Thyroid gland (tissue), 4 donors: Measurements from ENCODE around the gene OR8I2. TPM values are rescaled to one million over a fixed set of nuclear protein-coding genes. Genes with fewer than 3 reads are reported as not detected.
"Not testable (repeated sequence)": the region's sequence is repeated elsewhere in the genome, so short reads cannot be mapped to it uniquely, and the experiment has no call there.

Source experiments
- DNase-seq, 2 donors: peaks; one replicate each; pipeline ENCODE4 v3.0.0-alpha.2; 2019
- H3K27ac ChIP-seq, 3 donors: fragments of 200-600 bp; sonication (generic); 1 replicate in 2 of 3; 2 replicates in 1 of 3; pipeline ENCODE4 v1.5.1; 2016 to 2019; ENCODE audit warnings: mild to moderate bottlenecking in 1 of 3, moderate library complexity in 1 of 3
- H3K27me3 ChIP-seq: fragments of 200-600 bp; sonication (generic); one replicate; pipeline ENCODE4 v1.5.1; 2019
- H3K36me3 ChIP-seq, 2 donors: fragments of 200-600 bp; sonication (generic); one replicate each; pipeline ENCODE4 v1.5.1; 2016 to 2019
- H3K4me1 ChIP-seq, 2 donors: fragments of 200-600 bp; sonication (generic); one replicate each; pipeline ENCODE4 v1.5.1; 2017 to 2019
- H3K4me3 ChIP-seq, 3 donors: fragments of 200-600 bp; sonication (generic); replicated peaks in 1 of 3; 1 replicate in 2 of 3; 2 replicates in 1 of 3; pipeline ENCODE4 v1.5.1; 2016; ENCODE audit warnings: mild to moderate bottlenecking in 1 of 3
- H3K9me3 ChIP-seq: fragments of 200-600 bp; sonication (generic); one replicate; pipeline ENCODE4 v1.5.1; 2017
- CTCF ChIP-seq, 6 experiments: fragments of 200-600 bp in 3 of 6; fragments of 450-650 bp in 3 of 6; sonication (generic) in 3 of 6; IDR thresholded peaks; one replicate each; pipeline ENCODE4 v1.5.1; 2016 to 2019; ENCODE audit warnings: antibody characterized with exemption in 6 of 6, mild to moderate bottlenecking in 2 of 6, inconsistent platforms in 1 of 6, moderate library complexity in 1 of 6
- POLR2A ChIP-seq, 2 donors: fragments of 450-650 bp; IDR thresholded peaks; one replicate each; pipeline ENCODE4 v1.6.1; 2017; ENCODE audit warnings: antibody characterized with exemption in 2 of 2, mild to moderate bottlenecking in 2 of 2, moderate library complexity in 1 of 2
- WGBS, 2 donors: methylation state at CpG; one replicate each; pipeline ENCODE4 v1.1.5; 2017; 5-methylcytosine and 5-hydroxymethylcytosine counted together
- intact Hi-C: fragments of 100-400 bp; cut with DNase I; formaldehyde crosslinking; loops from one replicate; pipeline ENCODE4 v1.15.1; 2023
- total RNA-seq, 4 donors: library from RNA; depleted of rRNA; stranded (reverse); fragments of >200 nt; gene quantifications; one replicate each; pipeline ENCODE4 v1.2.3, GENCODE V29; 2016

OR8I2 gene
- total RNA-seq, 4 donors from 2014 or later, result not detected

- TF ChIP-seq POLR2A (IDR thresholded peaks at IDR 0.05) (no peak), CTCF (IDR thresholded peaks at IDR 0.05) (no peak)
- WGBS, 2 donors, result 64 to 66% methylated on average over 2 of the region's 2 CpGs
- intact Hi-C loops, result no loop called here
- Histone ChIP-seq H3K27ac (no peak overlapping the region), H3K36me3 (no peaks in the 10 kb centered on the region), H3K4me3 (no peak overlapping the region), H3K9me3 (no peaks in the 10 kb centered on the region), H3K4me1 (no peaks in the 10 kb centered on the region), H3K27me3 (no peaks in the 10 kb centered on the region)
- no peak for DNase-seq
Observed at GRCh38 chr11:56066980-56067379, 26.1 kb upstream of the OR8I2 start.

- H3K4me1 ChIP-seq, result no peaks in the 10 kb centered on the region
- H3K4me3 ChIP-seq, result no peak overlapping the region
- H3K9me3 ChIP-seq, result no peaks in the 10 kb centered on the region
- H3K27ac ChIP-seq, result no peak overlapping the region
- no peaks in the 10 kb centered on the region for H3K27me3 ChIP-seq
- WGBS, 2 donors, result 53 to 68% methylated on average over 3 of the region's 3 CpGs
- no peaks in the 10 kb centered on the region for H3K36me3 ChIP-seq
- TF ChIP-seq POLR2A (IDR thresholded peaks at IDR 0.05), result no peak
- TF ChIP-seq CTCF (IDR thresholded peaks at IDR 0.05), result no peak
- DNase-seq, result no peak
- intact Hi-C loops, result no loop called here
Observed at GRCh38 chr11:56089697-56090096, 3.4 kb upstream of the OR8I2 start.

- H3K36me3 ChIP-seq, result no peaks in the 10 kb centered on the region
- intact Hi-C loops, result no loop called here
Observed at GRCh38 chr11:56103210-56103737, 10.2 kb downstream of the OR8I2 start, which contains the start of gene OR8H2. Gene OR8H2, plus strand, starts transcription at chr11:56103687. Its CDS starts 1,356 bp downstream, at chr11:56105043.

GRCh38 chr11:56122073-56122472 lies 29.0 kb downstream of the OR8I2 start, which contains the start of gene OR8H3:
Gene OR8H3, plus strand, starts transcription at chr11:56122373. Its CDS starts 0 bp downstream, at chr11:56122373.
- no peak for DNase-seq
- no peak within 1 kb of the TSS for H3K27ac ChIP-seq
- TF ChIP-seq CTCF (IDR thresholded peaks at IDR 0.05), result no peak
- TF ChIP-seq POLR2A (IDR thresholded peaks at IDR 0.05), result no peak
- H3K9me3 ChIP-seq, result no peaks in the 10 kb centered on the region
- no peaks in the 10 kb centered on the region for H3K4me1 ChIP-seq
- intact Hi-C loops, result no loop called here
- H3K27me3 ChIP-seq, result no peaks in the 10 kb centered on the region
- 79 to 84% methylated on average over 6 of the region's 6 CpGs for WGBS, 2 donors
- H3K36me3 ChIP-seq, result no peaks in the 10 kb centered on the region
- H3K4me3 ChIP-seq, result no peak within 1 kb of the TSS

More at GRCh38 chr11:56103210-56103737, 10.2 kb downstream of the OR8I2 start, which contains the start of gene OR8H2:
- no peaks in the 10 kb centered on the region for H3K4me1 ChIP-seq
- H3K9me3 ChIP-seq, result no peaks in the 10 kb centered on the region
- H3K4me3 ChIP-seq, result no peak within 1 kb of the TSS
- H3K27ac ChIP-seq, result no peak within 1 kb of the TSS
- DNase-seq, result no peak
- TF ChIP-seq POLR2A (IDR thresholded peaks at IDR 0.05), result no peak
- no peak for TF ChIP-seq CTCF (IDR thresholded peaks at IDR 0.05)
- no peaks in the 10 kb centered on the region for H3K27me3 ChIP-seq

- no peak within 1 kb of the TSS for H3K27ac ChIP-seq
- DNase-seq, result no peak
- H3K4me3 ChIP-seq, result no peak within 1 kb of the TSS
- no peaks in the 10 kb centered on the region for H3K36me3 ChIP-seq
- no peaks in the 10 kb centered on the region for H3K4me1 ChIP-seq
- no peaks in the 10 kb centered on the region for H3K27me3 ChIP-seq
- H3K9me3 ChIP-seq, result no peaks in the 10 kb centered on the region
- no peak for TF ChIP-seq CTCF (IDR thresholded peaks at IDR 0.05)
- intact Hi-C loops, result no loop called here
Observed at GRCh38 chr11:56140151-56140661, 47.1 kb downstream of the OR8I2 start, which contains the start of gene OR8J3. Gene OR8J3, minus strand, starts transcription at chr11:56140201. Its CDS starts 2,483 bp downstream, at chr11:56137718.

- H3K36me3 ChIP-seq, H3K4me3 ChIP-seq, H3K27me3 ChIP-seq, intact Hi-C loops, H3K27ac ChIP-seq, H3K4me1 ChIP-seq, DNase-seq, H3K9me3 ChIP-seq: not testable (repeated sequence)
- 90 to 92% methylated on average over 17 to 22 of the region's 30 CpGs for WGBS, 2 donors
Observed at GRCh38 chr11:56143681-56144080, 50.6 kb downstream of the OR8I2 start.
